Pulmonary artery endothelial cell (primary cell): ENCODE measurements around the gene KSR2. TPM values are rescaled to one million over a fixed set of nuclear protein-coding genes. Genes with fewer than 3 reads are reported as not detected.
"Not testable (repeated sequence)": the region's sequence is repeated elsewhere in the genome, so short reads cannot be mapped to it uniquely, and the experiment has no call there.

Experiments used
- DNase-seq: peaks from one replicate; pipeline ENCODE4 v3.0.0-alpha.2; 2011; ENCODE audit warnings: low read depth, low spot score
- total RNA-seq: library from RNA; depleted of rRNA; stranded (reverse); fragments of >200 nt; gene quantifications from 2 replicates; pipeline ENCODE4 v1.2.3, GENCODE V29; 2014

Gene KSR2
- 0.42 and 0.99 TPM in 2 replicates for total RNA-seq

GRCh38 chr12:117968826-117969659 lies at the start of gene KSR2:
Gene KSR2 (minus strand): TSS chr12:117968990. CDS start chr12:117968255, 735 bp downstream.
- DNase-seq, result no peak

GRCh38 chr12:118017926-118018325 lies 49.1 kb upstream of the KSR2 start:
- DNase-seq, result no peak

GRCh38 chr12:118016424-118017264 lies 47.9 kb upstream of the KSR2 start, which contains the start of gene RFC5:
Gene RFC5 (plus strand): TSS chr12:118016703. CDS start chr12:118016828, 125 bp downstream.
- peak; percentile 83 for DNase-seq

GRCh38 chr12:118015944-118016343 lies 47.2 kb upstream of the KSR2 start:
- DNase-seq, result no peak

- no peak for DNase-seq
These were observed 46.5 kb upstream of the KSR2 start for GRCh38 chr12:118015306-118015705.

GRCh38 chr12:118013283-118013682 lies 44.5 kb upstream of the KSR2 start:
- DNase-seq, result no peak

GRCh38 chr12:118011961-118012360 lies 43.2 kb upstream of the KSR2 start:
- no peak for DNase-seq

GRCh38 chr12:118011377-118011776 lies 42.6 kb upstream of the KSR2 start:
- DNase-seq, result no peak

GRCh38 chr12:118010903-118011302 lies 42.1 kb upstream of the KSR2 start:
- DNase-seq, result no peak

GRCh38 chr12:117999806-118000205 lies 31.0 kb upstream of the KSR2 start:
- not testable (repeated sequence) for DNase-seq

GRCh38 chr12:117998719-117999118 lies 29.9 kb upstream of the KSR2 start:
- no peak for DNase-seq

- DNase-seq, result no peak
These were observed 26.0 kb upstream of the KSR2 start for GRCh38 chr12:117994551-117995438.

GRCh38 chr12:117986705-117987469 lies 18.1 kb upstream of the KSR2 start:
- no peak for DNase-seq

- DNase-seq, result no peak
These were observed 16.4 kb upstream of the KSR2 start for GRCh38 chr12:117985182-117985581.

GRCh38 chr12:117981267-117981666 lies 12.5 kb upstream of the KSR2 start:
- no peak for DNase-seq

- DNase-seq, result no peak
These were observed 11.8 kb upstream of the KSR2 start for GRCh38 chr12:117980616-117981015.

- no peak for DNase-seq
These were observed 8.6 kb upstream of the KSR2 start for GRCh38 chr12:117977373-117977772.

- no peak for DNase-seq
These were observed 6.2 kb upstream of the KSR2 start for GRCh38 chr12:117975006-117975405.

GRCh38 chr12:117972301-117972700 lies 3.5 kb upstream of the KSR2 start:
- DNase-seq, result no peak

GRCh38 chr12:117970334-117970733 lies 1.5 kb upstream of the KSR2 start:
- DNase-seq, result no peak
